NK-92 treated with Interleukin-12 subunit alpha and Interleukin-12 subunit beta, amount 100 ng/mL, for 24 hours (cell line): ENCODE data around the gene EDEM3.
"Not testable (repeated sequence)": the region's sequence is repeated elsewhere in the genome, so short reads cannot be mapped to it uniquely, and the experiment has no call there.

Experiments
- DNase-seq: peaks from one replicate; lab custom pipeline; 2025; lab: John Stamatoyannopoulos, UW

Gene EDEM3

DNA sequence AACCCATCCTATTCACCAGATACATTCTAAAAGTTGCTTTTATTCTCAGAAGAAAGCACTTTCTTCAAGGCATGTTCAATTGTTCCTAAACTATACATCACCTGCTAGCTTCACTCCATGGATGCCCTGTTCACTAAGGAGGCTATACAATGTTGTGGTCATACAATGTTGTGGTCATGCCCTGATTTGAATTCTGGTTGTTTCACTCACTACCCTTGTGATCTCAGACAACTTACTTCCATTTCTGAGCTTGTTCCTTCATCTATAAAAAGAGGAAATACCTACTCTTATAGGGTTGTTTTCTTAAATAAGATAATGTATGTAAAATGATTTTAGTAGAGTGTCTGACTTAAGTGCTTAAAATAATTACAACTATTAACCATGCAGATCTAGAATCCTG is 19.7 kb downstream of the EDEM3 start:
- DNase-seq = no peak

DNA sequence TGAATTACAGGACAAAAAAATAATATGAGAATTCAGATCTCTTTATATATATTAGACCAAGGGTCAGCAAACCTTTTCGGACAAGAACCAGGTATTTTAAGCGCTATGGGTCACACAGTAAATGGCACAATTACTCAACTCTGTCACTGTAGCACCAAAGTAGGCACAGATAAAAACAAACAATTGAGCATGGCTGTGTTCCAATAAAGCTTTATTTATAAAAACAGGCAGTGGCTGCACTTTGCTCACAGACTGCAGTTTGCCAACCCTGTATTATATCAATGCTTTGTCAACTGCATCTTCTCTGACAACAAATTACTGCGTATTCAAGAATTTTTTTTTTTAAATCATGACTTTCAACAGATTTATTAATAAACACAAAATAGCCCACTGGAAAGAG is 29.8 kb downstream of the EDEM3 start:
- no peak for DNase-seq

DNA sequence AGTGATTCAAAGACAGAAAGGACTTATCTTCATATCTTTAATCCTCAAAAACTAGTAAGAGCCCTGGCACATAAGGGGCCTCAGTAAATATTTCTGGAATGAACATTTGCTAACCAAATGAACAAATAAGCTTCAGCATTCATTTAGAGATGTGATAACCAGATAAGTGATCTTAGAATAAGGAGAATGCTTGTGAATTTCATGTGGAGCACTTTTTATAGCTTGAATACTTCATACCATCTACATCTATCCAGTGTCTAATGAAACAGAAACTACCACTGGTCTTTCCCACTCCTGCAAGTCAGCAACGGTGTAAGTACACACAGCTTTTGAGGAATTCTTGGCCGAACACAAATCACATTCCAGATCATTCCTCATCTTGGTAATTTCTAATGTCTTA is 38.5 kb downstream of the EDEM3 start:
- DNase-seq = no peak

DNA sequence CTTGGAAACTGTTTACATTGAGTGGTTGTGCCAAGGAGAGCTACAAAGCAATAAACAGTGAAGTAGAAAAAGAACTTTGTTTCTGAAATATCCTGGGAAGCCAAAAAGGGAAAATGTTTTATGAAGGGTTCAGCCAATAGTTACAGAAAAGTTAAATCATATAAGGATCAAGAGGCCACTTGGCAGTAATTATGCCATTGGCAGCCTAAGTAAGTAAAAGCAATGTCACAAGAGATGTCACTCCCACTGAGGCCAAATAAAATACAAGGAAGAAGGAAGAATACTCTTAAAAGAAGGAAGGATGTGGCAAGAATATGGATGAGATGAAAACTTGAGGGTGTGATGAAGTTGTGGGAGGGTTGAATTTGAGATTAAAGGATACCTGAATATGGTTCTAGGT is 45.2 kb downstream of the EDEM3 start:
- no peak for DNase-seq

DNA sequence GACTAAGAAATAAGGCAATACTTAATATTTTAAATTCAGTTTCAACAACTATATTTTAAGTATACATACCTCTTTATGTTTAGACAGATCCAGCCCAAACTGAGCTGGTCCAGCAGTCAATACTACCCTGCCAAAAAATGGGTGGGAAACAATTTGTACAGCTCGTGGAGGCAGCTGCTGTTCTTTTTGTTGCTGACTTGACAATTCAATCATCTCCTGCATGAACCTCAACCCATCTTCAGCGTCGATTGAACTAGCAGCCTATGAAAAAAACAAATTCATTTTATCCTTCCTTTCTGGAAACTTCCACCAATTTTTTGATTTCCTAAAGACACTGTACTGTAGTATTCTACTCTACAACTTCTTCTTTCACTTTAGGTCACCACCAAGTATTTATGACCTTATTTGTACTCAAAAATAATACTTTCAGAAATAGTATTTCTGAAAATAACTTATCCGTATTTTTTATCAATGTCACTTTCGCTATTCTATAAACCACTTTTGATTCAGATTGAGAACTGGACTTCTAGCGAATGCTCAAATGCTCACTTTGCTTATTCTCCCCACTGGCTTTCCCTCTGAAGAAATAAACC is 46.5 kb downstream of the EDEM3 start:
- no peak for DNase-seq

DNA sequence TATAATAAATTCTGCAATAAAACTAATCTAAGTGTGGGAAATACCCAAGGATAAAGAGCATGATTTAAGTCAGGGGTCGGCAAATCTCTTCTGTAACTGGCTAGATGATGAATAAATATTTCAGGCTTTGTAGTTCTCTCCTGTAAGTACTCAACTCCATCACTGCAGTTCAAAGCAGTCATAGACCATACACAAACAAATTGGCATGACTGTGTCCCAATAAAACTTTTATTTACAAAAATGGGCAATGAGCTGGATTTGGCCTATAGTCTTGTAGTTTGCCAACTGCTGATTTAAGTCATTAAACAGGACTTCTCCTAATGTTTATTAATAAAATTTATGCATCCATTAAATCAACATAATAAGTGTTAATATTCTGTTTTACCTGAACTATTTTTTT is 49.4 kb downstream of the EDEM3 start:
- DNase-seq = no peak

DNA sequence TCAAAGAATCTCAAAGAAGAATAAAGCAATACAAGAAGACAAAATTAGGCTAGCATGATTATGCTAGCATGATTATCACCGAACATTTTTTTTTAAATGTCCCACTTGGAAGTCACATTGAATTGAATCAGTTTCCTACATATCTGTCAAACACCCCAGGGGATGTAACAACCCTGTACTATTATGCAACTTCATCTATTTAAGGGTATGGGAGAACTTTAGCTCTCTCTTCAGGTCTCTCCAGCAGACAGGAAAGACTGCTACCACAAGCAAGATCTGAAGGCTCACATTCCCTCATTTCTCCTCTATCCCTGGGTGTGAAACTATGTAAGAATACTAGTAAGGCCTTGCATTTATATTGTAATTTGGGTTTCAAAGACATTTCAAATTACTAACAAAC is 52.8 kb downstream of the EDEM3 start:
- no peak for DNase-seq

DNA sequence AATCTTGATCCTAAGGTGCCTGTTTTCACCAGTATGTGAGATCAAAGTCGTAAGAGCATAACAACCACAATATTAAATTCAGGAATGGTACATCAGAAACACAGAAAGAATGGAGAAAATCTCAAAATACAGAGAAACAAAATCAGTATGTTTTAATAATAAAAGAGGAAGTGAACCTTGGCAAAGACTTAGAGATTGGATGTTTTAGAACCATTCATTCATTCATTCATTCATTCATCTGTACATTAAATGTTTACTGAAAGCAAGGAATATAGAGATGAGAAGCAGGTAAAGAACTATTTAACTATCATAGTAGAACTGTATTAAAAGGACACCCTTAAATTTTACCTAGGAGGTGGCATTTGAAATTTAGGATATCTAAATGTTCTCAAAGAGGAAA is 55.7 kb downstream of the EDEM3 start:
- DNase-seq = no peak

DNA sequence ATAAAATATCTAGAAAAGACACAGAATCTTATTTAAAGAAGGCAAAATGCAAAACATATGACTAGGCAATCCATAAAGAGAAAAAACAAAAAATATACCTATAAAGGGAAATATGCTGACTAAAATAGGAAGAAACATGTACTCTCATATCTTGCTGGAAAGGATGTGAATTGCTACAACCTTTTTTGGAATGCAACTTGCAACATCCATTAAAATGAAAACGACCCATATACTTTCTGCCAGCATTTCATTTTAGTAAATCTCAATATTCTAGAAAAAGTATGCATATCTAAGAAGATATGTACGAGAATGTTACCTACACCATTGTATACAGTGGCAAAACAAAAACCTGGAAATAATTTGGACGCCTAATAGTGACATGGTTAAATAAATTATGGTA is 56.6 kb downstream of the EDEM3 start:
- no peak for DNase-seq

DNA sequence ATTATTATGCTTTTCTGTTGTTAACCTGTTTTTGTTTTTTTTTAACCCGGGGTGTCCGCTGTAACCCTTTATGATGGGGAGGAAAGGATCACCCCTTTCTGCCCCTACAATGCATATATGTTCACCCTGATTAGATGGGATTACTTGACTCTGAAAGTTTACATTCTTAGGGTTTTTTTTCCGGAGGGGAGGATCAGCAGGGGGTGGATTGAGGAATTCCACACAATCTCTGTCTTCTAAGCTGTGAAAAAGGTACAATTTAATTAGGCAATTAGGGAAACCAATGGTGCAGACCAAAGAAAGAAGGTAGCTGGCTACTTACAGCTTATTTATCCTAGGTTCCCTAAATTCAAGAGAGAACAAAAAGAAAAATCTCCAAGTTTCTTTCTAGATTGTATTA is 58.3 kb downstream of the EDEM3 start:
- DNase-seq = no peak

DNA sequence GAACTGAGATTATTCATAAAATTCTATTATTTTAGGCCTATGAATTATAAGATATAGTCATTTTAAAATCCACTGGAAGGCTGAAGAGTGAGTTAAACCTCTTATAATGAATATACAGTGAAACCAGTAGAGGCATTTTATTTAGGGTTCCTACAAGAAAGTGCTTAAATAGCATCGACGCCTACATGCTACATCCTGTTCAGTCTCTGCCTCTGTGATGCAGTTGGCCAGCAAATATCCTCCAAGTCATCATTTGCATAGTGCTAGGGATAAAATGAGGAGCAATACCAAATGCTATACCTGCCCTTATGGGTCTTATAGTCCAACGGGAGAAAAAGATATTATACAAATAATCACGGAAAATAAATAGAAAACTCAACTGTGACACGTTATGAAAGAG is 59.6 kb downstream of the EDEM3 start:
- DNase-seq = no peak

DNA sequence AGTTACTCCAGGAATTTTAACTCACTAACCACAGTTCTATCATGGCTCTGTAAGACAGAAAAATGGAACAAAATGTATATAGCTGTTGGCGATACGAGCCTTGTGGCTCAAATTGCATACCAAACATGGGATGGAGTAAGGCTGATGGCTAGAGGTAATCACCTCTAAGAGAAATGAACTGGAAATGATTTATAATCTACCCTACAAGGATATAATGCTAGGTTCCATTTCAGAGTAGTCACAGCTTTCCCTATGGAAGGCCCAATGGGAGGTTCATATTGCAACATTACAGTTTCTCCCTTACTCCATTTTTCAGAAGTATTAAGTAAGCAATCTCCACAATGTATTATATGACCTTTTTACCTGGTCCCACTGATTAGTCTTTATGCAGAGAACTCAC is 61.6 kb downstream of the EDEM3 start:
- no peak for DNase-seq

DNA sequence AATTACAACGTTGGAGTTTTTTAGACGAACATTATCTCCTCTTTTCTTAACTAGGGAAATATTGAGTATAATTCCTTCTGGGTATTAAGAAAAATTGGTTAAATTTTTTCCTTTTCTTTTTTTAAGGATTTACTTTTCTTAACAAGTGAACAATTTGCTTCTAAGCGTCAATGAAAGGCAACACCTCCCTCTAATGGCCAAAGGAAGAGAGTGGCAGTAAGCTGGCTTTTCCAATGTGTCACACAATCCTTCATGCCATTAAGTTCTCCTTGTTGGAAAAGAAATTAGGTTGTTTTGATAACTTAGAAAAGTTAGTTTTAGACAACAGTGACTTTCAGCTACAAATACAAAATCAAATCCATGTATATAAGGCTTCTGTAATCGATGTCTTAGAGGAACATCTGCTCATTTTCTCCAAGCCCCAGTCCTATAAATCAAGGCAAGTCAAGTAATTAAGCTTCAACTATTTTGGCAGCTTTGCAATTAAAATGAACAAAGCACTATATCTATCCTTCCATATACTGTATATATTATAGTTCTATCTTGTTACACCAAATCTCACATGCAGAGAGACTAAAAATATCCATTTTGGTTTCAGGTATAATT is 62.8 kb downstream of the EDEM3 start:
- DNase-seq = no peak

DNA sequence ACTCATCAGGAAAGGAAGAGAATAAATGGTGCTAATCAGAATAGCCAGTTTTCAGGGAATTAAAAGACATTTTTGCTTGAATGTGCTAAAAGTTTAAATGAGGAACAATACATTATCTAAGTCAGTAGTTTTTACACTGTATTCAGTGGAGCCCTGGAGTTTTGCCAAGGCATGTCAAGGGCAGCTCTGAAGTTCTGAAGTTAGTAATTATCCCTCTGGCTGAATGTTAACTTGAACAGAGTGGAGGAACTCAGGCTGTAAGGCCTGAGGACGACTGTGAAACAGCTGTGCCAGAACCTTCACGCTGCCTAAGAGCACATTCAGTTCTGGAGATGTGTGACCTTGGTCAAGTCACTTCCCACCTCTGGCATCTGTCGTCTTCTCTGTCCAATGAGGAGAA is 68.1 kb downstream of the EDEM3 start:
- DNase-seq = no peak

DNA sequence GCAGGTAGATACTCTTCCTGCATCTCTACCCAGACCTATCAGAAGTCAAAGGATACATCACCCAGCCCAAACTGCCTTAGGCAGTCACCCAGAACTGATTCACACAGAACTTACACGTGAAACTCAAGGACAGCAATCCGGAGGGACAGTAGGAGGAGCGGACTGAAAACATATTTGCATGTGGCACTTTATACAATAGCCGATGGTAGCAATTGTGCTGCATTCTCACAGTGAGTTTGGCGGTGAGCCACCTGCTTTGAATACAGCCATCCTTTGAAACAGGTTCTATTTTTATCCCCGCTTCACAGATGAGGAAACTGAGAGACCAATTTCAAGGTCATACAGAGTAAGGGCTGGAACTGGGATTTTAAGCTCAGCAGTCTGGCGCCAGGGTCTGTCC is 69.5 kb downstream of the EDEM3 start:
- no peak for DNase-seq

DNA sequence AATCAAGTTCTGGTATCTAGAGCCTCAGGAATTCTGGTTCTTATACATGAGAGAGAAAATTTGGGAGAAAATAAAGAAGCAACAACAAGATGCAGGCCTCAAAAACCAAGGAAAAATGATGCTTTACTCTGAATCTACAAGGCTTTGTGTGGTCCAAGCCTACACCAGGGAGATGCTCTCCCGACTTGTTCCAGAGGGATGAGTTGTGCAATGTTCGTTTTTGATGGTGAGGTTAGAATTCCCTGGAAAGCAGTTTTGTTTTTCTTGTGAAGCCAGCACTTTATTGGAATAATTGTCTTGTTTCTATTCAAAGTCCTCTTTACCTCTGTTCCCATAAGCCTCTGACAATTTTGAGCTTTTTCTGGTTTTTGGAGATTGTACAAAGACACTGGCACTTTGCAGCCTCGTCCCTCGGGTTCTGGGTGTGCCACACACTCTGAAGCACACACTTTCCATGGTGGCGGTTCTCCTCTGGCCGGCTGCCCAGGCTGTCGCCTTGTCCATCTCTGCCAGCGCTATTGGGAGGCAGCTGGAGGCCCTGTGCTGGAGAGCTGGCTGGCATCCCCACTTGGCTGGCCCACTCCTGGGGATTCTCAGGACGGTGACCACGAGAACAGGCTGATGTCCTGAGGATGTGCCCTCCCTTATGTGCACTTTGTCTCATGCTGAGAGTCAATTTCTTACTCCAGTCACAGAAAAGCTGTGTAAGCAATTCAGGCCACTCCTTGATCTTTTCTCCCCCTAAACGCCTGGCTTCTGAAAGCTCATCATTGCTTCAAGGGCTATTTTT is 70.2 kb downstream of the EDEM3 start:
- no peak for DNase-seq

DNA sequence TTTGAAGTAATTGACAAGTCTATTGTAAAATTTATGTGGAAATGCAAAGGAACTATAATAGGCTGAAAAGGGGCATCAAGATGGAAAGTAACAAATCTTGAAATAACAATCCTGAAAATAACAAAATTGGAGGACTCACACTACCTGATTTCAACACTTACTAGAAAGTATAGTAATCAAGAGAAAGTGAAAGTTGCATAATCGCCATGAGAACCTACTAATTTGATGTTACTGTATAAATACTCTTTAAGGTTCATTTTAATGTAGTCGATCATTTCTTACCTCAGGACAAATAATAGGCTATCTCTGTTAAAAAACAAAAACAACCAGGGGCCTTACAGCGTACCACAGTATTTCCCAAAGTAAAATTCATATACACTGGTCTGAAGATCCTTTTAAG is 71.7 kb downstream of the EDEM3 start:
- DNase-seq = no peak

DNA sequence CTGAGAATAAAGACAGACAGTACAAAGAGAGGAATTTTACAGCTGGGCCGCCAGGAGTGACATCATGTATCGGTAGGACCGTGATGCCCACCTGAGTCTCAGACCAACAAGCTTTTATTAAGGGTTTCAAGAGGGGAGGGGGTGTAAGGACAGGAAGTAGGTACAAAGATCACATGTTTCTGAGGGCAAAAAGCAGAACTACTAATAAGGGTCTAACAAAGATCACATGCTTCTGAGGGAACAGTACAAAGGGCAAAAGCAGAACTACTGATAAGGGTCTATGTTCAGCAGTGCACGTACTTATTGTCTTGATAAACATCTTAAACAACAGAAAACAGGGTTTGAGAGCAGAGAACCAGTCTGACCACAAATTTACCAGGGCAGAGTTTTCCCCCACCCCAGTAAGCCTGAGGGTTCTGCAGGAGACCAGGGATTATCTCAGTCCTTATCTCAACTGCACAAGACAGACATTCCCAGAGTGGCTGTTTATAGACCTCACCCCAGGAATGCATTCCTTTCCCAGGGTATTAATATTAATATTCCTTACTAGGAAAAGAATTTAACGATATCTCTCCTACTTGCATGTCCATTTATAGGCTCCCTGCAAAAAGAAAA is 73.9 kb downstream of the EDEM3 start:
- DNase-seq = not testable (repeated sequence)

DNA sequence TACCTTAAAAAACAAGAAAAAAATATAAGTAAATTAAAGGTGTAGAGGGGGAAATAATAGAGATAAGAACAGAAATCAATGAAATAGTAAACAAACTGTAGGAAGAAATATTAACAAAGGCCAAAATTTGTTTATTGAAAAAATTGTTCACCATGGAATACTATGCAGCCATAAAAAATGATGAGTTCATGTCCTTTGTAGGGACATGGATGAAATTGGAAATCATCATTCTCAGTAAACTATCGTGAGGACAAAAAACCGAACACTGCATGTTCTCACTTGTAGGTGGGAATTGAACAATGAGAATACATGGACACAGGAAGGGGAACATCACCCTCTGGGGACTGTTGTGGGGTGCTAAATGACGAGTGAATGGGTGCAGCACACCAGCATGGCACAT is 75.2 kb downstream of the EDEM3 start:
- not testable (repeated sequence) for DNase-seq

DNA sequence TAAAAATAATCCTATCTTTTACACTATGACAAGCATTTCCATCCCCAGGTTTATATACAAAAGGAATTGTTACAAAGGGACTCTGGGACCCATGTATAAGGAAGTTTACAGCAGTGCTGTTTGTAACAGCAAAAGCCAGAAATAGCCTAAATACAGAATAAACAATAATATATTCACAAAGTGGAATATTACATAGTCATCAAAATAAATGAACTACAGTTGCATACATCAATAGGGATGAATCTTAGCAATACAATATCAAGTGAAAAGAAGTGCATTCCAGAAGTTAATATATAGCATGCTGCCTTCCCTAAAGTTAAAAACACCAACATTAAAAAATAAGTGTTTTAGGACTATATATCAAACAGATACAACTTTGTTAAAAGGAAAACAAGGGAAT is 77.3 kb downstream of the EDEM3 start:
- no peak for DNase-seq

DNA sequence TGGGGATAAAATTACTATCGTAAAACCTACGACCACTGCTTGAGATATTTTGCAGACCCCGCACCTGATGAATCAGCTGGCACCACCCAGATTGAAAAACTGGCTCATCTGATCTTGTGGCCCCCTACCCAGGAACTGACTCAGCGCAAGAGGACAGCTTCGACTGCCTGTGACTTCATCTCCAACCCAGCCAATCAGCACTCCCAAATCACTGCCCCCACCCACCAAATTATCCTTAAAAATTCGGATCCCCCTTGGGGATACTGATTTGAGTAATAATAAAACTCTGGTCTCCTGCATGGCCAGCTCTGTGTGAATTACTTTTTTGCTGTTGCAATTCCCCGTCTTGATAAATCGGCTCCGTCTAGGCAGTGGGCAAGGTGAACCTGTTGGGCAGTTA is 81.4 kb downstream of the EDEM3 start:
- DNase-seq = no peak

DNA sequence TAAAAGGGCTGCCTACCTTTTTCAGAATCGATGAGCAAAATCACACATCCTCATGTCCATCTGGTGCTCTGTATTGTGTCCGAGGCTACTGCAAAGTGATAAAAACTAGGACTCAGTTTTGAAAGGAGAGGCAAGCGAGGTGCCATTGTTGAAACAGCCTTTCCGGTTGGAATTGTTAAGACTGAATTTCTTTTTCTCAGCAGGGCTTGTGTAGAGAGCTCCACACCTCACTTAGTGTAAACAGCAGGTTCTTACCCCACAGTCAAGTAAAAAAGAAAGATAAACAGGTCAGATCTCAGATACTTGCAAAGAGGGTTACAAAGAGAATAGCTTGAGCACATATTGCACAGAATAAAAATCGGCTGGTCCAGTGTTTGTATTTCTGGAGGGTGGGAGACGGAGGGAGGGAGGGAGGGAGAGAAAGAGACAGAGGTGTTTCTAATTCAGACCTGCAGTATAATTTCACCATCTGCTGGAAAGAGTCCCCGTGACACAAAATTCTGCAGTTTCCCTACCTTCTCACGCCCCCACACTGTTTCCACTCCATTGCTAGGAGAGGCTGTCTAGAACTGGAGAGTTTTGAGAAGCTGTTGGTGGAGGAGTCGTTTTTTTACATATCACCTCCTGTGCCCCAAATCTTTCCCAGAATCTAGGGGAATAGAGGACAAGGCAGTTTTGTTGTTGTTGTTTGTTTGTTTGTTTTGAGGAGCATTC is 82.5 kb downstream of the EDEM3 start:
- DNase-seq = no peak

DNA sequence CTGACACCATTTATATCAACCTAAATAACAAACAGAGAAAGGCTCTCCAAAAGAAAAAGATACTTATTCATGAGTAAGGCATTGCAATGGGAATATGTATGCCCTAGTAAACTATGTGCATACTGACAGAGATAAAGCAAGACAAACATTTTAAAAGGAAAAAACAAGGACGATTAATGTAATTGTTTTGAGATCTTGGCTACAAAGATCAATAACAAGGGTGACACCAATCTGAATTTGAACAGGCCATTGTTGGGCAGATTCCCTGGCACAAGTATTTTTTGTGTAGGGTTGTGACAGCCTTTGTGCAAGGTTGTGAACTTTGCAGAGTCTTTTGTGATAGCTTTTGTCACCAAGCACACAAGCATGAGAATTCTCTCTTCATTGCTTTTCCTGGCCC is 85.3 kb downstream of the EDEM3 start:
- no peak for DNase-seq
